ENCODE results near the gene SIT1.

The SIT1 gene

GRCh38 chr9:35650341-35651158, at the start of gene SIT1:
Gene SIT1 (minus strand): TSS chr9:35650931. CDS start chr9:35650853, 78 bp downstream.
- no peak for DNase-seq

- DNase-seq: no peak
These were observed 49.3 kb upstream of the SIT1 start for GRCh38 chr9:35700031-35700430.

DNA sequence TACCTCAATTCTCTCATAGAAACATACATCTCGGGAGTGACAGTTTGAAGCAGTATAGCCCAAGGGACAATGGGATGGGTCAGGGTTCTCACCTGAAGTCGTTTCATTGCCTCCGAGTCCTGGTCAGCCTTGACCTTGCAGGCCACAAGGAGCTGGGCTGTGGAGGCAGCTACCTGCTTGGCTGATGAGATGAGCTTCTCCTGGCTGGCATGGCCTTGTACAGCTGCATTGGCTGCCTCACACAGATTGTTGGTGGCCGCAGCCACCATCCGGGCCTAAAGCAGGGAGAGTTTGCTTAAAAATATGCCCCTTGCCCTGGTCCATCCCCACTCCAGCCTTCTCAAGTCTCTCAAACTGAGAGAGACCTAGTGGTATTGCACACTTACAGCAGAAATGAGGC, 47.5 kb upstream of the SIT1 start:
- DNase-seq: no peak

- DNase-seq: no peak
These were observed 46.8 kb upstream of the SIT1 start for GRCh38 chr9:35697486-35697885.

- DNase-seq: no peak
These were observed 45.9 kb upstream of the SIT1 start for GRCh38 chr9:35696520-35697215.

- DNase-seq: no peak
These were observed 45.2 kb upstream of the SIT1 start for GRCh38 chr9:35695943-35696401.

- no peak for DNase-seq
These were observed 41.1 kb upstream of the SIT1 start for GRCh38 chr9:35691757-35692301.

DNA sequence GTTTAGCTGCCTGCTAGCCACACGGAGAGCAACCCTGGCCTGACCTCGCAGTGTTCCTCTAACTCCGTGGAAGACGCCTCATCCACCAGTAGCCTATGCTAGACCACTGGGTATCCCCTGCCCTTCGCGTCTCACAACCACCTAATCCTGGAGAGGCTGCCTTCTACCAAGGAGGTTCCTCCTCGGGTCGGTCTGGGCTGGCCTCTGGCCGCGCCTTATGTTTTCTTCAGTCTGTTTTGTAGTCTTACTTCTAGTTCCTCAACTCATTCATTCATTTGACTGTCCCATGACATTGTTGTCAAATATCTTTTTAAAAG, 40.6 kb upstream of the SIT1 start:
- DNase-seq: no peak

DNA sequence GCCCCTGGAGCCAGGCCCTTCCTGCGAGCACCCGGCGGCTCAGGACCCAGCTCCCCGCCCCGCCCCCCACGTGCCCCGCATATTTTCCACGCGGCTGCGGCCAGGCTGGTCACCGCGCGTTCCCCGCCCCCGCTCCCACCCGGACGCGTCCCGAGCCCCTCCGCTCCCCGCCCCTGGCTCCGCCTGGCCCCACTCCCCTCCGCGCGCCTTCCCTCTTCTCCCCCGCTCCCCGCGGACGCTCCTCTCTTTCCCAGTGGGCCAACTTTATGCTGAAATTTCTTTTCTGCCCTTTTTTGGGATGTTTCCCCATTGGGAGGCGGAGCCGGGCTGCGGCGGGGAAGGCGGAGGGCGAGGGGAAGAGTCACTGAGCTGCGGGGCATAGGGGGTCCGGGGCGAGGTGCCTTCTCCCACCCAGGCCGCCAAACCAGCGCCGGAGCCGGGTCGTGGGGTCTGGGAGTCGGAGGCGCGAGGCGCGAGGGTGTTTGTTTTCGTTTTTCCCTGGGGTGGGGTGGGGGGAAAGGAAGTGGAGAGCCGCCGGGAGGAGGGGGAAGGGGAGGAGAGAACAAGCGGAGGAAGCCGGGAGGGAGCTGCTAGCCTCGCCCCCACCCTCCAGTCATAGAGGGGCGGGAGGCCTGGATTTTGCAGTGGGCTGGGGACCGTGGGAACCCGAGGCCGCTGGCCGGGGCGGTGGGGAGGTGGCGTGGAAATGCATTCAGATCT, 40.0 kb upstream of the SIT1 start:
- no peak for DNase-seq

- DNase-seq: no peak
These were observed 39.5 kb upstream of the SIT1 start for GRCh38 chr9:35690294-35690613.

- DNase-seq: no peak
These were observed 39.0 kb upstream of the SIT1 start, which contains the start of gene TPM2 for GRCh38 chr9:35689542-35690293. Gene TPM2 (minus strand): TSS chr9:35689925. CDS start chr9:35689817, 108 bp downstream.

GRCh38 chr9:35688558-35689541, 38.1 kb upstream of the SIT1 start:
- no peak for DNase-seq

GRCh38 chr9:35687972-35688557, 37.3 kb upstream of the SIT1 start:
- DNase-seq: no peak

DNA sequence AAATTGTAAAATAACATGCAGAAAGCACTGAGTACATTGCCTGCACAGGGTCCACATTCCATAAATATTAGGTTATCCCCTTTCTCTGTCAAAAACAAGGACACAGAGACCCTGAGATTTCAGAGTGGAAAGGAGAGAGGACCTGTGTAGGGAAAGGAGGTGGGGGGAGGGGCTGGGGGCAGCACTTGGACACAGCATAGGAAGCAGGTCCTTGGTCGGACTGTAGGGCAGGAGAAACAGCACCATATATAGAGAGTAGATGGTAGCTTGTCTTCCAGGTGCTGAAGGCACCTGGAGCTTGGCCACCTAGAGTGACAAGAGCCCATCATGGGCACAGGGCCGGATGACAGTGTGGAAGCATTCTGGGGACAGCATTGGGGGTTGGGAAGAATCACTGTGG, 36.6 kb upstream of the SIT1 start:
- no peak for DNase-seq

GRCh38 chr9:35686222-35687203, 35.8 kb upstream of the SIT1 start:
- DNase-seq: no peak

DNA sequence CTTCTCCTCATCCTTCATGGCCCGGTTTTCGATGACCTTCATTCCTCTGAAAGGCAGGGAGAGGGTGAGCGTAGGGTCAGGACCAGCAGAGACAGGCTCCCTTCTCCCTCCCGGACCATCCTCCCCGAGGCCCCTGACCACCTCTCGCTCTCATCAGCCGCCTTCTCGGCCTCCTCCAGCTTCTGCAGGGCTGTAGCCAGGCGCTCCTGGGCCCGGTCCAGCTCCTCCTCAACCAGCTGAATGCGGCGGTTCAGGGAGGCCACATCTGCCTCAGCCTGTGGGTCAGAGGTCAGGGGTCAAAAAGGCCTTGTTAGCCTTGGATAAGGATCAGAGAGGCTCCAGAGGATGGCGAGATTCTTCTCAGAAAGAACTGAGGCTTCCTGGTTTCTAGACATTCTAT, 34.8 kb upstream of the SIT1 start:
- DNase-seq: no peak

GRCh38 chr9:35684921-35685320, 34.2 kb upstream of the SIT1 start:
- no peak for DNase-seq

DNA sequence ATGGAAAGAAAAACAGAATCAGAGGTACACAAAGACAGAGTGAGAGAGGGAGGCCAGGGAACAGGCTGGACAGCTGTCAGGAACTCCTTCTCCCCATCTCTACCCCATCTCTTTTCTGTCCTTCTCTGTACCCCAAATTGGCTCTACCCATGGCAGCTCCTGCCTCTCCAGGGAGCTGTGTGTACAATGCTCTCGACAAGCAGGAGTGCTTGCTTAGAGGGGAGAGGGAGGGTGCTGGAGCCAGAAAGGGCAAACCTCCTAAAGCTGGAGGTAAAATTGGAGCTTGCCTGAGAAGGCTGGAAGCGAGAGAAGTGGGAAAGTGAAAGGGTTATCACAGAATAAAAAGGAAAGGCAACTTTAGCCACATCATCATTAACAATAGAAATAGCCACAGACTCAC, 32.6 kb upstream of the SIT1 start:
- DNase-seq: no peak

GRCh38 chr9:35682520-35683315, 32.0 kb upstream of the SIT1 start:
- no peak for DNase-seq

Data from NCI-H1436 treated with DMSO at 0.1 percent for 48 hours (cell line).